Stimulated activated CD4-positive, alpha-beta T cell treated with anti-CD3 and anti-CD28 coated beads, Interleukin-4, amount 100 ng/mL, for 1 hour (primary cell): ENCODE data around the gene SCP2.
"Not testable (repeated sequence)": the region's sequence is repeated elsewhere in the genome, so short reads cannot be mapped to it uniquely, and the experiment has no call there.

Source experiments
- DNase-seq: peaks from one replicate; pipeline ENCODE4 v3.0.0-alpha.2; 2020

Gene SCP2

GRCh38 chr1:52917156-52917555, 9.9 kb upstream of the SCP2 start:
- DNase-seq: no peak

DNA sequence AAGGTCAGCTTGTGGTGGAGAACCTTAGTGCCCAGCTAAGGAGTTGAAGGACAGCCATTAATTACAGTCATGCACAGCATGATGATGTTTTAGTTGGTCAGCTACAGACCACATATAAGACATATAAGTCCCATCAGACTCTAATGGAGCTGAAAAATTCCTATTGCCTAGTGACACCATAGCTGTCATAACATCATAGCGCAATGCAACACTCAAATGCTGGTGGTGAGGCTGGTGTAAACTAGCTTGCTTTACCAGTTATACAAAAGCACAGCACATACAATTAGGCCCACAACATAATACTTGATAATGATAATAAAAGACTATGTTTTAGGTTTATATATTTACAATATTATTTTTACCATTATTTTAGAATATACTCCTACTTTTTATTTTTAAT, 9.5 kb upstream of the SCP2 start:
- no peak for DNase-seq

DNA sequence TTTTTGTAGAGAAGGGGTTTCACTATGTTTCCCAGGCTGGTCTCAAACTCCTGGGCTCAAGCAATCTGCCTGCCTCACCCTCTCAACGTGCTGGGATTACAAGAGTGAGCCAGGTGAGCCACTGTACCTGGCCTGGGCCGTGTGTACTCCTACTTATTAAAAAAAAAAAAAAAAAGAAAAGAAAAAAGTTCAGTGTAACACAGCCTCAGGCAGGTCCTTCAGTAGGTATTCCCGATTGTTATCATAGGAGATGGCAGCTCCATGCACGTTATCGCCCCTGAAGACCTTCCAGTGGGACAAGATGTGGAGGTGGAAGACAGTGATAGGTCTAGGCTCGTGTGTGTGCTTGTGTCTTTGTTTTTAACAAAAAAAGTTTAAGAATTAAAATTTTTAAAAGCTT, 8.9 kb upstream of the SCP2 start:
- DNase-seq: no peak

DNA sequence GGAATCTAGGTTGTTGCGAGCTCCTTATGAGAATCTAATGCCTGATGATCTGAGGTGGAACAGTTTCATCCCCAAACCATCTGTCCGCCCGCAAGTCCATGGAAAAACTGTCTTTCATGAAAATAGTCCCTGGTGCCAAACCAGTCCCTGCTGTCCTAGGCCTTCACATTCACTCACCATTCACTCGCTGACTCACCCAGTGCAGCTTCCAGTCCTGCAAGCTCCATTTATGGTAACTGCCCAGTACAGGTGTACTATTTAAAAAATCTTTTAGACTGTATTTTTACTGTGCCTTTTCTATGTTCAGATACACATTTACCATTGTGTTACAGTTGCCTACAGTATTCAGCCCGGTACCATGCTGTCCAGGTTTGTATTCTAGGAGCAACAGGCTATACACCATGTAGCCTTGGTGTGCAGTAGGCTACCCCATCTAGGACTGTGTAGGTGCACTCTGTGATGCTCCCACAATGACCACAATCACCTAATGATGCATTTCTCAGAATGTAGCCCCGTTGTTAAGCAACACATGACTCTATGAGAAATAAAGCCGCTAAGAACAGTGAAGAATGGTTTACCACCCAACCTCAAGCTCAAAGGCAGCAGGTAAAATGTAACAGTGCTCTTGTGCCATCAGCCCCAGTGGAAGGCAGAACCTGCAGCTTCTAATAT, 7.9 kb upstream of the SCP2 start:
- DNase-seq: no peak

GRCh38 chr1:52919723-52920483, 7.2 kb upstream of the SCP2 start:
- DNase-seq: no peak

- no peak for DNase-seq
Observed at GRCh38 chr1:52920791-52921291, 6.2 kb upstream of the SCP2 start.

GRCh38 chr1:52925571-52926005, 1.5 kb upstream of the SCP2 start:
- no peak for DNase-seq

DNA sequence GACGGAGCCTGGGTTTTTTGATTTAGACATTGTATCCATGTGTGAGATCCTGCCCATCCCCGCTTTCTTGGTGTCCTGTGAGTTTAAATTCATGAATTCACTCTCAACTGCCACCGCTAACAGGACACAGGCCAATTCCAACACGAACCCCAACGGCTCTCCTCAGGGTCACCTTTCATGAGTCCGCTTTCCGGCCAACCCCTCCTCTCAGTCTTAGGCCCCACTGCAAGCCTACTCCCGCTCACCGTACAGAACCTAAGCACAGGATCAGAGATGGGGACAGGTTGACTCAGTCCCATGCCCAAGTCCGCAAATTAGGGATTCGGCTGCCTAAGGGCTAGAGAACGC, 238 bp upstream of the SCP2 start:
- no peak for DNase-seq

GRCh38 chr1:52928015-52928404, 934 bp downstream of the SCP2 start:
- no peak for DNase-seq

DNA sequence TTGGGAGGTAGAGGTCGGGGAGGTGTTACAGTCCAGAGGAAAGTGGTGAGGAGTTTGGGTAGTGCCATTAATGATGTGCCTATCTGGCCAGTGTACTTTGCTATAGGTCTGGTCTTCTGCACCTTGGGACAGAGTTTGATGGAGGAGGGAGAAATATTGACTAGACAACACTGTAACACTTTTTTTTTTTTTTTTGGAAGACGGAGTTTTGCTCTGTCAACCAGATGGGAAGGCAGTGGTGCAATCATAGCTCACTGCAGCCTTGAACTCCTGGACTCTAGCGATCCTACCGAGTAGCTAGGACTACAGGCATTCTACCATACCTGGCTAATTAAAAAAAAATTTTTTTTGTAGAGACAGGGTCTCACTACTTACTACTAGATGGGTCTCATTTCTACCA, 1.9 kb downstream of the SCP2 start:
- DNase-seq: no peak

- no peak for DNase-seq
Observed at GRCh38 chr1:52937433-52938182, 10.5 kb downstream of the SCP2 start.

GRCh38 chr1:52938183-52938451, 11.0 kb downstream of the SCP2 start:
- no peak for DNase-seq

- no peak for DNase-seq
Observed at GRCh38 chr1:52943876-52944416, 16.9 kb downstream of the SCP2 start.

GRCh38 chr1:52944566-52944965, 17.5 kb downstream of the SCP2 start:
- DNase-seq: no peak

DNA sequence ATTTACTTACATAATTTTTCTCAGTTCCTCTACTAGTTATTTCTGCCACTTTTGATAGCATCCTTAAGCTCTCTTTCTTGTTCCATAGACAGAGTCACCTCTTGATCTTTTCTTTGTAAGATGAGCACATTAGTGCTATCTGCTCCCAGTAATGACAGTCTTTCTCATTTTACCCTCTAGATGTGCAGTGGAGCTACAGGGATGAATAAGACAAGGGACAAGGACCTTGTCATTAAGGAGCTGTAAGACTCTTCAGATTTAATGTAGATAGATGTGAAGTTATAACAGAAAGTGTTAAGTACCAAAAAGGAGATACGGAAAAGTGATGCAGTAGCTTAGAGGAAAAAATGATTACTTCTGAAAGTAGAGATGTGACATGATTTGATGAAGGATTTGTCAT, 20.4 kb downstream of the SCP2 start:
- no peak for DNase-seq

GRCh38 chr1:52949602-52950001, 22.5 kb downstream of the SCP2 start:
- not testable (repeated sequence) for DNase-seq

GRCh38 chr1:52952112-52952511, 25.0 kb downstream of the SCP2 start:
- DNase-seq: no peak

DNA sequence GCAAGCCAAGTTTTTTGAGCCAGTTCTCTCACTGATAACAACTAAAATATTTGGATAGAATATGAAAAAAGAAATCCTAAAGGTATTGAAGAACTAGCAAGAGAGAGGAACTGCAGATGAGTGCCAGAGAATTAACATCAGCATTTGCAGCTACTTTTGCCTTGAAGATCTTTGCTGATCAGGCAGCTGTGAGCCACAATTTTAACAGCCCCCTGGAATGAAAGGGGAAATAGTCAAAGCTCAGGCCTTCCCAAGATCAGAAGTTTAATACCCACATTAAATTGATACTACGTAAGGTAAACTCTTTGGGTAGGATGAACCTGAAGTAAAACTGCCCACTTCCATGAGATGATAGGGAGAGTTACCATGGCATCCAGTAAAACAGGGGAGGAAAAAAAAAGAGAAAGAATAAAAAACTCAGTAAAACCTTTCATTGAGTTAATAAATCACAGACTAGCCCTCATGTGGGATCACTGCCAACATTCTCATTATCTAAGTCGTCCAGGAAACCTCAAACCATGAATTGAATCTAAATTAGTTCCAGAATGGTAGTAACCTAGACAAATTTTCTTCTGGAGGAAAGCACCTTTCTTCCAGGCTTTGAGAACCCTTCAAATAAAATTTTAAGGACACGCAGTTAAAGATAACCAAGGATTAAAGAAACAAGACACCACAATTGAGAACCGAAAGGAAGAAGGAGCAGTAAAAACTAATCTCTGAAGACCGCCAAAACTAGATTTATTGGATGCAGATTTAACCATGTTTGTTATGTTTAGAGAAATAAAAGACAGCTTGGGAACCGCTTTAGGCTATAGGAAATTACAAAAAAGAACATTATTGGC, 28.3 kb downstream of the SCP2 start:
- DNase-seq: no peak

- DNase-seq: no peak
Observed at GRCh38 chr1:52963101-52963500, 36.0 kb downstream of the SCP2 start.

DNA sequence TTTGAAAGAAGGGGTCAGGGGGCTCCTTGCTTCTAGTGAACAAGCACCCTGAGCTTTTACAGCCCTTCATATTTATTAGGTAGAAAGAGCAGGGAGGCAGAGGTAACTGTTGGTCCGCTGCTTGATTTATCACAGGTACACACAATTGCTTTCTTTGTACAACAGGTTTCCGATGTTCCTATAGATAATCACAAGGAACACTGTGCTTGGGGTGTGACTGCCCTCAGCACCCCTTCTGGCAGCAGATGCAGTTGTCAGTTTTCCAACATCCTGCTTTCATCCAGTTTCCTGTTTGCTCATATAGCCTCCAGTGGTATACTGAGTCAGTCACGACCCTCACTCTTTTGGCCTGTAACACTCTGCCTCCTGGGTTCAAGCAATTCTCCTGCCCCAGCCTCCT, 40.6 kb downstream of the SCP2 start:
- no peak for DNase-seq

DNA sequence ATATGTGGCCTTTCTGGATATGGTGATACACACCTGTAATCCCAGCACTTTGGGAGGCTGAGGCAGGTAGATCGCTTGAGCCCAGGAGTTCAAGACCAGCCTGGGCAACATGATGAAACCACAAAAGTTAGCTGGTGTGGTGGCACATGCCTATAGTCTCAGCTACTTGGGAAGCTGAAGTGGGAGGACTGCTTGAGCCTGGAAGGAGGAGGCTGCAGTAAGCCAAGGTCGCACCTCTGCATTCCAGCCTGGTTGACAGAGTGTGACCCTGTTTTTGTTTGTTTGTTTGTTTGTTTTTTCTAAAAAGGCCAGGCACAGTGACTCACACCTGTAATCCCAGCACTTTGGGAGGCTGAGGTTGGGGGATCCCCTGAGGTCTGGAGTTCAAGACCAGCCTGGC, 42.2 kb downstream of the SCP2 start:
- DNase-seq: not testable (repeated sequence)

- DNase-seq: no peak
Observed at GRCh38 chr1:52970149-52970548, 43.1 kb downstream of the SCP2 start.

- DNase-seq: no peak
Observed at GRCh38 chr1:52973841-52974240, 46.8 kb downstream of the SCP2 start.
